HCEC 1CT (cell line): ENCODE measurements around the gene GRID1.

Experiments used
- DNase-seq: peaks from one replicate; pipeline ENCODE4 v3.0.0-alpha.2; 2017

Gene GRID1

DNA sequence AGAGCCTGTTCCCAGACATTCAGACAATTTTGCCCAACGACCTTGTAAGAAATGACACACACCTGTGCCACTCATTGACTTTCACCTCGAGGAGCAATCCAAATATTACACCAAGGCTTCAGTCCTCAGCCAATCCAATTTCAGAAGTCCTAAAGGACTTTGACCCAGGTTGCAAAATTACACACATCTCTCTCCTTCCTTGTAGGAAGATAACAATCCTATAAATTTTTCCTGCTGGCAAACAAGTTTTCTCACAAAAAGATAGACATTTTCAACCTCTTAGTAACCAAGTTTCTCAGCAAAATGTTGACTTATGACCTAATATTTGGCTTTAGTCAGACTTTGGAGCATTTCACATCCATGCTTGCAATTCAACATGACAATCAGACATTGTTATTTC, 745.0 kb downstream of the GRID1 start:
- DNase-seq: no peak

DNA sequence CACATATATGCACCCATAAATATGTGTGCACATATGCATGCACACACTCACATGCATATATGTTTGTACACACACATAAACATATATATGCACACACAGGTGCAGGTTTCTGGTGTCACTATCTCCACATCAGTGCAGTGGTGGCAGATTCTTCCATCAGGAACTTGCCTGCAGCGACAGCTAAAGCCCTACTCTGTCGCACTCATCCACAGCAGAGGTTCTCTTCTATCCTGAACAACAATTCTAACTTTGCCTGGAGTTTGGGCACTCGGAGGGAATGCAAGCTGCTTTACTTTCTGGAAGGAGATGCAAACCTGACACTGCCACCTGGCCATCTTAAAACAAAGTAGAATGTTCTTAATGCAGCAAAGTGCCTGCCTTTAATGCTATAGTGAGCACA, 745.8 kb downstream of the GRID1 start:
- DNase-seq: no peak

DNA sequence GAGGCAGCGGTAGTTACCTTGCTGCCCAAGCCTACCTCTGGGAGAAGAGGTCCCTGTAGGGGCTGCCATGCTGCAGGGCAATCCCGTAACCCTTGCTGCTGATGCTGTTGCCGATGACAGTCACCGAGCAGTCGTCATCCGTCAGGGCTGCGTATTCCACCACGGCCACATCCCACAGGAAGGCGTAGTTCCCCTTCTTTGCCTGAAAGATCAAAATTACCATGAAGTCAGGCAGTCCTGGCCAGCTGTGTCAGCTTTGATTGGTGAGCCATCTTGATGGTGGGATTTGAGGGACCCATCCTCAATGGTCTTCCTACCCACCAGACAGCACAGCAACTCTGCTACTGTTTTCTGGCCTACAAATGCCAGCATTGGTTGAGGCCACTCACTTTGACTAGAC, 746.8 kb downstream of the GRID1 start:
- no peak for DNase-seq

DNA sequence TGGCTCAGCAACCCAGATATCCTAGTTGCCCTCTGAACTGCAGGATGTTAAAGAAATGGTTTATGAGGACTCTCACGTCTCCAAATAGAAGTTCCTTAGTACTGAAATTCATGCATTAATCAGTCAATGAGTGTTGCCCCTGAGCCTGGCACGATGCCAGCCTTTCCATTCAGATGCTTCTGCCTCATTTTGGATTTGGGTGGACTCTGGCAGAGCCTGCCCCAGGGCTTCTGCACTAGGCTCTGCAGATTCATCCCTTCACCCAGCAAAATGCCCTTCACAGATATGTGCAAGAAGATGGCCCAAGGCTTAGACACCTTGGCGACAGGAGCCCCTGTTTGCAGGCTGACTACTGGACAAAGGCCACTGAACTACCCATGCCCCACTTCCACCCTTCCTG, 747.8 kb downstream of the GRID1 start:
- DNase-seq: no peak

DNA sequence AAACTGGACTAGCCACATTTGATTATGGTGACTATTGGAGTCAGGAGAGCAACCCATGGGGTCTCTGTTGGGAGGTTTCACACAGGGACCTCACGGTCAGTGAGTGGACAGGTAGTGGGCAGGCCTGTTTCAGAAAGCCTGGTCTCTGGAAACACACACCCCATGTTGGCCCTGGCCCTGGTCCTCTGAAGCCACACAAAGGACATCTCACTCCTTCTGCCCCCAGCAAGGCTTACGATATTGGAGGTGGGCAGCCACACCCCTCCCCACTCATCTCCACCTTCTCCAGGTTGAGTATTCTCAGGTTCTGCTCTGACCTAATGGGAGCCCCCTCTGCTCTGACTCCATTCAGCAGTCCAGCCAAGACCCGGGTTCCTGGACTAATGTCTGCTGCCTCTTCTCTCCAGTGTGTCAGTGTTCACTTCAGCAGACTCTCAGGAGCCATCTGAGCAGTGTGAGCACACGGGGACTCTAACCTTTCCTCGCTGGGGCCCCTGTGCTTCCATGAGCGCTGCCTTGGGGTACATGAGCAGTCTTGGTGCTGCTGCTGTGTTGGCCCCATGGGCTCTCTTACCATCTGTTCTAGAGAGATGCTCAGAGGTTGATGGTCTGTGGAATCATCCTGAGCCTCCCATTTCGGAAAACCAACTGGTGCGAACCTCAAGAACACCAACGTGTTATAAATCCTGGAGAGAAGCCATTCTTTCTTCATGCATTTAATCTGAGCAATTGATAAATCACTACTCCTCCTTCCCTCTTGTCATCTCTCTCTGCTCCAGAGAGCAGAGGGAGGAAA, 748.6 kb downstream of the GRID1 start:
- no peak for DNase-seq

DNA sequence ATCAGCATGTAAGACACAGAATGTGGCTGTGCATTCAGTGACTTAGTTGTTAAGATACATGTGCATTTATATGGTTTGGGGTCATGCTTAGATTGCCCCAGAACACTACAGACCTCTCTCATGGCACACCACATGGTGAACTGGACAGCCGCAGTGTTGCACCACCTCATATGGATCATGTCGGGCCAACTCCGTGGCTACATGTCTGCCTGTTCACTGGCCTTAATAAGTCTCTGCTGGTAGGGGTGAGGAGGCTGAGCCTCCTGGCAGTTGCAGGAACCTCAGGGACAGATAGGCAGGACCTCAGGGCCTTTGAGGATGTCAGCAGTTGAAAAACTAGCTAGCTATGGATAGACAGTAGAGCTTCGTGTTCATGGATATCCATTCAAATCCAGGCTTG, 751.0 kb downstream of the GRID1 start:
- no peak for DNase-seq

DNA sequence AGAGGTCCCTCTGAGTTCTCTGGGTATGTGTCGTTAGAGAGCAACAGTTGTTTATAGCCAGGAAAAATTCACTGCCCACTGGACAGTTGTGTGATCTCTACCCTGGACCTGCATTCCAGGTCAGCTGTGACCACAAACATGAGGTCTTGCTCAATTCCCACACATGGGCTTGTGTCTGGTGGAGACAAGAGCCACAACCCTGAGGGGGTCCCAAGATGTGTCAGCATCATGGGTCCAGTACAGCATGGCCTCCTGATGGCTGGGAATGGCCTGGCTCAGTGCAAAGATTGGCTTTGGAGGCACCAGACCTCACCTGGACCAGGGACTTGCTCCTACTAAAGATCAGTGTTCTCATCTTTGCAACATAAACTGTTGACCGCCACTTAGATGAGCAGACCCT, 751.6 kb downstream of the GRID1 start:
- no peak for DNase-seq

DNA sequence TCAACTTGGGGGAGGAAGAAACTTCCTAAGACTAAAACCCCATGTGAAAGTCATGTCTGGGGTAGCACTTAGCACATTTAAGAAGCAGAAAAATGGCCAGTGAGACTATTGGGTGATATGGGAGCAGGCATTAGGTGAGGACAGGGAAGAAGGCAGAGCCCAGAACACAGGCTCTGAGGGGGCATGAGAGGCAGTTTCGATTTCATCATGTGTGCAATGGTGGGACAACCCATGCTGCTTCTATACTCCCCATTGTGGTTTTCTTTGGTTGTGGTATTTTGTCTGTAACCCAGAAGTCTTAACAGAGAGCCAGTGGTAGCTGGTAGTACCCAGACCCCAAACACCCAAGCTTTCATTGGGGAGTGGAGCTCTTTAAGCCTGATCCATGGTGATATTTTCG, 752.0 kb downstream of the GRID1 start:
- DNase-seq: no peak

DNA sequence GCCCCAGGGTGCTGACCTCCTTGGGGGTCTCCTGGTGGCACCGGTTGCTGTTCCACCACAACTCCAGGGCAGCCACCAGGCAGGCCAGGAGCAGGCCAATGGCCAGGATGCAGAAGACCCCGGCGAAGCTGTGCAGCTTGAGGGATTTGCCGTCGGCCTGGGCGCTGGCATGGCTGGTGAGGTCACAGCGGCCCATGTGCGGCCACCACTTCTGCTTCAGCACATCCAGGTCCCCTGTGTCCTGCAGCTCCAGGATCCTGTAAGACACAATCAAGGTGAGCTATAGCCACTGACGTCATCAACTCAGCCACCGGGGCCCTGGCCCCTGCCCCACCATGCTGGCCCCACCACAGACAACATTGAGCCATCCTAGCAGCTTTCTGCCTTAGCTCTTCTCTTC, 753.2 kb downstream of the GRID1 start:
- no peak for DNase-seq

DNA sequence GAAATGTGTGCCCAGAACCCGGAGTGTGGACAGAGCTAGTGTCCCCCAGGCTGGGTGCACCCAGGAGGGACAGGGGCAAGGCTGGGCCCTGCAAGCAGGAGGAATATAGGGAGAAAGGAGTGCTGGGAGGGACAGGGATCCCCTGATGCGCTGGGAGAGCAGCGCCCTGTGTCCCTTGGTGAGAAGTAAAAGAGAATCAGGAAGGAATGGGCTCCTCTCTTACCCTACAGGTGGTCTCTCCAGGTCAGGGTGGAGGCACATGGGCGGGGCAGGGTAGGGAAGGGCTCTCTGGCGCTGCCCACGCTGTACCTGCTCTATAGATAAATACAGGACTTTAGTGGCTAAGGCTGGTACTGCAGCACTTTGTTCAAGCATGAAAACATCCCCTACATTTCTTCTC, 753.8 kb downstream of the GRID1 start:
- no peak for DNase-seq

DNA sequence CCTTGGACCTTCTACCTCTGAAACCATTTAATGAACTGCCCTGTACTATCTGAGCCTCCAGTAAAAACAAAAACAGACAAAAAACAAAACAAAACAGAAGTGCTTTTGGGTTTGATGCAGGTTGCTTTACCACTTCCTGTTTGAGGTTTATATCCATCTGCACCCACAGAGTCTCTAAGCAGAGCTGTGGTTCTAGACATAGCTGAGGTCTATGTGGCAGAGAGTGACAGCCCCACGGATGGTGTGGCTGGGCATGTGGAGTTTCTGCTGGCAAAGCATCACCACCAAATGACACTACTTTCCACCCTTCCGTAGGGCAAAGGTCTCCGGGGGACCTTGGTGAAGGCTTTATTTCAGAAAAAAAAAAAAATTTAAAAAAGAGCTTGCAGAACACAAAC, 754.2 kb downstream of the GRID1 start:
- no peak for DNase-seq

DNA sequence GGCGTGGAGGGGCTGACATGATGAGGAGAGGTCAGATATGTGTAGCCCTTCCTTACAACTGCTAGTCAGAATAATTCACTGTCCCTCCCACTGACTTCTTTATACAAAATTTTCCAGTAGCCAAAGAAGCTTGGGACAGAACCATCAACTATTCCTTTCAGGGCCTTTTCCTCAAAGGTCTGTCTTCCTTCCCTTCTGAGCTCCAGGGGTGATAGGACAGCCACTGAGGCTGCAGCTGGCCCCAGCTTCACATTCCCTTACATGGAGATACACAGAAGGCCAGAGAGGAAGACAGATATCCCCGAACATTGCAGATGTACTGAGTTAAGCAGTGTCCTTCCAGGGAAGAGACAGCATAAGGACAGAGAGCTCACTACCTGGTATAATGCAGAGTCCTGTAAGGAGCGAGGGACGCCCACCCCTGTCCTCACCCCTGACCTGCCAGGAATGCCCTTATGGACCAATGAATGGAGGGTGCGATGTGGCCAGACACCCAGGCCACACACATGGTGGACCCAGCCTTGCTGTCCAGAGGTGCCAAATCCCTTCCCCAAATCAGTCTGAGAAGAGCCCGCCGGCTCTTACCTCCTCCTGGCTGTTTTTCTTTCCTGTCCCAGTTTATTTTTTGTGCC, 754.7 kb downstream of the GRID1 start:
- DNase-seq: no peak

DNA sequence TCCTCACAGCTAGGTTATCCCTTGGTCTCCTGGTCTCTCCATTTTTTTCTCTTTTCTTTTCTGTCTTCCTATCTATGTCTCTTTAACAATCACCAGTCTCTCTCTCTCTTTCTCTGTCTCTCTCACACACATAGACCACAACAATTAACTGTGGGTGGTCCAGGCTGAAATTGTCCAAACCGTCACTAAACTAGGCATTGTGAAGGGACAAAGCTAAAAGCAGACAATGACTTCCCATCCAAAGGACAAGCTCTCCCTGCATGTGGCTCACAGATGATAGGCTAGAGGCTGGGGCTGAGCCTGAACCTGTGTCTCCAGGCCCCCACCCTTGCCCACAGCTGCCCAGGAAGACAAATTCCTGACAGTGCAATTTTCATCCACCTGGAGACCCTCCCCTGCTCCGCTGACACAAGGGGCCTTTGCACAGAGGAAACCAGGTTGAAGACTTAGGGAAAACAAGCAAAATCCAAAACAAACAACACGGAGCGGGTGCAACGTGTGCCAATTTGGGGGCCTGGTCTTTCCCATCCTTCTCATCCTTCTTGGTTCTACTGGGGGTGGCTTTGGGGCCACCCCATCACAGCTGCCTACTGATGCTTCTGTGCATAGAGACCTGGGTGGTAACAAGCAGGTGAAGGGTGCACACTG, 755.4 kb downstream of the GRID1 start:
- DNase-seq: no peak

DNA sequence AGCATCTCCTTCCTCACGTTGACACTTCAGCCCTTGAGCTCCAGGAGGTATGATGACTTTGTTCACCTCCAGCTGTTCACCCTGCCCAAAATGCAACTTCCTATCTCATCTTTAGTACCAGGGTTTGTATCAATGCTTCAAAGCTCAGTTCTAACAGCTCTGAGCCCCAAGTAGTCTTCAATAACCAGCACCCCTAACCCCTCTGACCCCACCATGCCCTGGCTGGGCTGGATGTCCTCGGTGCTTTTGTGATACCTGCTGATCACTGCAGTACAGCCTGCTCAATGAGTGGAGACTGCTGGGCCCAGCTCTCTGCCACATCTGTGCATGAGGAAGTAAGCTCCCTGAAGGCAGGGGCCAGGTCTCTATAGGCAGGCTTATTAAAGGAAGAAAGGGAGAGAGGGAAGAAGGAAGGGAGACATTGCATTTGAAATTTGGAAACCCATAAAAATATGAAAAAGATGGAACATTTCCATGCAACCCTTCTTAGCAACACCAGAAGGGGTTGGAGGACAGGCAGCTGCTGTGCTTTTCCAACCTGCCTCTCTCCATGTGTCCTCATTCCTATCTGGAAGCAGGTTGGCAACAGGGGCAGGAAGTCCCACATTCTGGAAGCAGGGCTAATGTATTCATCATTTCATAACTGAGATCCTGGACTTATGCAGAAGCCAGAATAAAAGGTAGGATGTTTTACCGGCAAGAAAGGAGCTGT, 756.1 kb downstream of the GRID1 start:
- DNase-seq: no peak

DNA sequence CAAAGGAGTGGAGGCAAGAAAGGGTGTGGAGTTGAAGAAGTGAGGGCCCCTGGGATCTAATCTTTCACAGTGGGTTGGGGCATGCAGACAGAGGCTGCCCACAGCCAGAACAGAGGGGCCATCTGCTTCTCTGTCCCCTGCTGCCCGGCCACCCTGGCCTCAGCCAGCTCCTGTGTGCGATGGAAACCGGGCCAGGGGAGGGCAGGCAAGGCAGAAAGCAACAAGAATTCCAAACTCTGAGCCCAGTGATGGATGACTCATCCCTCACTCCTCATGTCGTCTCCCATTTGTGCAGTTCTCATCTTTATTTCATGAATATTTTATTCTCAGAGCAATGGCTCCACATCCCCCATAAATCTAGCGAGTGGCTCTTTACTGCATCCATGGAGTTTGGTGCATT, 757.1 kb downstream of the GRID1 start:
- DNase-seq: no peak

DNA sequence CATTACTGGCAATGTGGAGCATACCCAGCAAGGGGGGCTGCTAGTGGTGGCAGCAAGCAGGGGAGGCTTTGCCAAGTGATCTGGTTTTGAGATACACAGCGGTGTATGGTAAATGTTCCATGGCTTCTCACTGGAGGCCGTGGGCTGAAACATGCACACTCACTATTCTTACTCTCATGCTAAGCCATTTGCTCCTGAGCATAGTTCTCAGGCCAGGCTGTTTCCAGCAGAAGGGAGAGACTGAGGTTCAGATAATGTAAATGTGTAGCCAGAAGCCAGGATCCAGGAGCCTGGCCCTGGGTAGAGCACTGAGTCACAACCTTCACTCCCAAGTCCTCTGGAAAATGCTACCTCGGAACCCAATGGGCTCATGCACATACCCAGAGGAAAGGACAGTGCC, 757.9 kb downstream of the GRID1 start:
- DNase-seq: no peak

DNA sequence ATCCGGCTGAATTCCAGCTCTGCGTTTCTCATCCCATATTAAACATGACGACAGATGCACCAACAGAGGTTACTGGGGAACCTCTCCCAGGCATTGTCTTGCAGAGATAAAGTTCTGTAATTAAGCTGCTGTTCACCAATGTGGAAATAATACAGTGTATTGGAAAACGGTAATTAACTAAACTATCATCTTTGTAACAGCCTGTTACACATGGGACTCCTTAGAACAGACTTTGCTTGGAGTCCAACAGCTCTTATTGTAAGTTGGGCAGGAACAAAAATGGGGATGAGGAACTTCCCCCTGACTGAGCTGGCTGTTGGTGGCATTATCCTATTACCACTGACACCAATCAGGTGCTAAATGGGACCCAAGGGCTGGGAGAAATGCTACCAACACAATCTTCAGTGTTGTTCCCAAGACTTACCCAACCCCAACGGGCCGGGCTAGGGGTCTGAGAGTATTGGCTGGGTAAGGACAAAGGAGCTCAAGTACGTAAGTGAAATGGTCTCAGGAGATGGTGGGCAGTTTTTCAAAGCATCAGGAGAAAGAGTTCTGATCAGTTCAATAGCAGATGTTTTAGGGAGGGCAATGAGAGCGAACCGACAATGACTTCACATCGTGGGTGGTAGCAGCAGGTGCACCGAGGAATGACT, 759.4 kb downstream of the GRID1 start:
- DNase-seq: no peak

DNA sequence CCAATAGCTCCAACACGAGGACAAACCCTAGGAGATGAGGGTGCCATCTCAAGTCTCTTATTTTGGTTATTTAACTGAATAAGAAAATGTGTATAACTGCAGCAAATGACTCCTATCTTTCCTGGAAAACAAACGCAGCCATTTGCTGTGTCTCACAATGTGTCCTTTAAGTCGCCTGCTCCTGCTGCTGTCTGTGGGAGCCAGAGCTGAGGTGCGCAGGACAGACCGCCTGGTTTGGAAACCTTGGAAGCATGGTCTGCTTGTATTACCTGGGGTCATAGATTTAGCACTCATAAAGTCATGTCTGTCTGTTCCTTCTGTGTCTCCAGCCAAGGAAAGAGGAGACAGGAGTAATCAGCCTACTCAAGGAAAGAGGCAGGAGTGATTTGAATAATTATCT, 760.2 kb downstream of the GRID1 start:
- no peak for DNase-seq

DNA sequence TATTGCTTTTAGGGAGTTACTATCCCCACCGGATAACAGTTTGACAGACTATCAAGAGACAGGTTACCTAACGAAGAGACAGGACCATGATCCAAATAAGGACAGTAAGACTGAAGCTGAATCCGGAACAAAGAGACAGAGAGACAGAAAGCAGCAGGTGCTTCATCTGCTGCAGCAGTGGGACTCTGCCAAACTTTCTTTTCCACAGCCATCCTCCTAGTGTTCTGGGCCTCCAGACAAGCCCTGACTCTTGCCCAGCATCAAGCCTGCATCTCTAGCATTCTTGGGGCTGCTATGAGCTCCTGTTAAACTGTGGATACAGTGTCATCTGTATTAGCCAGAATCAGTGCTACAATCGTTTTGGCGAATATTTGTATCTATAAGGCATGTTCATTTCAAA, 761.7 kb downstream of the GRID1 start:
- DNase-seq: no peak

DNA sequence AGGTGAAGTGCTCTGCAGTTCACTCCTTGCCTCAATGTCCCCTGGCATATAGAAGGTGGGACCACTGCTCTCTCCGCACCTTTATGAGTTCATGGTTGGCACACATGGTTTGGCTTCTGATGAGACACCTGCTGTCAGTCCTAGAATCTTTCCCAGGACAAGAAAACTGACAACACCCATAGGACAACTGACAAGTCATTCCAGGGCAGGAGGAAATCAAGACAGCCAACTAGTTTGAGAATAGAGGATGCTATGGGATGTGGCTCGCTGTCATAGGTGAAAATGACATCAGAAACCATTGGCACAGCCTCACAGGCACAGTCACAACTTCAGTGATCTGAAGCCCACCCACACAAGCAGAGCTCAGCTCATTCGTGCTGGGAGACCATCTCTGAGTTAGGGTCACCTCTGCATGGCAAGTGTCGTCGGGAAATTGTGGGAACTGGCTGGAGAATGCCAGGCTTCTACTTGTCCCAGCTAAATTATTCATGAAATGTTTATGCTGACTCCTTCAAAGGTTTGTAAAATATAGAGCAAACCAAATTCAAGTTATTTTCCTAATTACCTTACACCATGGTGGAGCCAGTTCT, 762.4 kb downstream of the GRID1 start:
- DNase-seq: no peak

DNA sequence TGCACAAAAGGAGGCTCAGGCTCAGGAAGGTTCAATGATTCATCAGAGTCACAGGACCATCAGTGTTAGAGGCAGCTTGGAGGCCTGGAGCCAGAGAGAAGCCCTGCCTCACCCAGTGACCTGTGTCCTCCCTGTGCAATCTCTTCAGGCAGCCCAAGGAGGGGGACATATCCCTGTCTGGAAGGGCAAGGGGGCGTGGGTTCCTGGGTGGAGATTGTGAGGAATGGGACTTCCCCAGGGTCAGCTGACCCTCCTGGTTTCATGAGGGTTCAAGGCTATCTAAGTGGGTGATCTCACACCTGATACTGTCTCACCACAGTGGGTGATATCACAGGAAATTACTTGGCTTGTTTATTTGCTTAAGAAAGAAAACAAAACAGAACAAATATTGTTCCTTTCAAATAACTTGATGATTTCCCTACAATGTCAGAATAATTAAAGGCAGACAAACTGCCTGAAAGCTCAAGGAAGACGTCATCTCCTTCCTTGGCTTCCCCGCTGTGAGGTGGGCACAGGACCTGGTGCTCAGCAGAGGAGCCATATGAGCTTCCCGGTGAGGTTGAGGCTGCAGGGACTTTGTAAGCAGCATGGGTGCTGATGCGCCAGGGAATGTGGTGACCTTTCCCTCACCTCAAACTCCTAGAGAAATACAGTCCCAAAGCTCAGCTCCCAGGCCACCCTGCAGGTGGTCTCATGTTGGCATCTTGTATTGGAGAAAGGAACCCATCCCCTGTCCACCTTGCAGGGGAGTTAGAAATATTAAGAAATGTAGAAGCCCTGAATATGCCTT, 763.2 kb downstream of the GRID1 start:
- DNase-seq: no peak

DNA sequence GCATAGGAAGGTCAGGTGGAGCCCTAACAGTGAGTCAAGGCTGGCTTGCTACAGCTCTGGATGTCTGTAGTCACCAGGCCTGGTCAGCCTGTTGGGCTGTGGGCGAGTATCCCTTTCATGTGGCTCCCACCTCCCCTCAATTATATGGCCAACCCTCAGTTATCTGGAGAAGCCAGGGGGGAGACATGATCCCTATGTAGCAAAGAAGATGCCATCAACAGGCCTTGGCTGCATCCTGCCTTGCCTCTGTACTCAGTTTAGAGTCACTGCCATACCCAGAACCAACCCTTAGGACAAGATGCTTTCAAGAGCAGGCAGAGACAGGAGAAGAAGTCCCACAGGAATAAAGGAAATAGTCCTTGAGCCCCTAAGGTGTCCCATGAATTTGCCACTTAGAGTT, 763.9 kb downstream of the GRID1 start:
- DNase-seq: no peak
